Tongue (tissue), 2 donors: Measurements from ENCODE around the gene DNAJB9. TPM values are rescaled to one million over a fixed set of nuclear protein-coding genes. Genes with fewer than 3 reads are reported as not detected.
A peak's percentile ranks its signal among the peaks of the same experiment; 100 is the strongest.
"Not testable (repeated sequence)": the region's sequence is repeated elsewhere in the genome, so short reads cannot be mapped to it uniquely, and the experiment has no call there.

ENCODE experiments used
- DNase-seq: peaks from one replicate; pipeline ENCODE4 v3.0.0-alpha.2; 2015
- total RNA-seq: library from RNA; depleted of rRNA; stranded (reverse); fragments of >200 nt; gene quantifications from one replicate; pipeline ENCODE4 v1.2.3, GENCODE V29; 2014

DNAJB9 gene
- 30.5 TPM for total RNA-seq

GRCh38 chr7:108569381-108570145, at the start of gene DNAJB9, which contains the start of gene THAP5:
TSS of gene DNAJB9 (plus strand) at chr7:108569874. CDS start at chr7:108571727, 1,853 bp downstream.
TSS of gene THAP5 (minus strand) at chr7:108569706. CDS start at chr7:108569569, 137 bp downstream.
- peak; percentile 100 for DNase-seq

GRCh38 chr7:108522780-108523179, 46.9 kb upstream of the DNAJB9 start:
- DNase-seq, result no peak

GRCh38 chr7:108525327-108525984, 44.2 kb upstream of the DNAJB9 start:
- DNase-seq, result peak; percentile 93

GRCh38 chr7:108525985-108526767, 43.5 kb upstream of the DNAJB9 start, which contains the start of gene PNPLA8:
TSS of gene PNPLA8 (minus strand) at chr7:108526135. CDS start at chr7:108515491, 10,644 bp downstream.
- DNase-seq, result peak; percentile 100

GRCh38 chr7:108526768-108527017, 43.0 kb upstream of the DNAJB9 start:
- DNase-seq, result no peak

- peak; percentile 11 for DNase-seq
Observed at GRCh38 chr7:108528183-108528712, 41.4 kb upstream of the DNAJB9 start.

GRCh38 chr7:108529341-108529740, 40.3 kb upstream of the DNAJB9 start:
- no peak for DNase-seq

GRCh38 chr7:108533712-108534111, 36.0 kb upstream of the DNAJB9 start:
- no peak for DNase-seq

GRCh38 chr7:108535257-108535656, 34.4 kb upstream of the DNAJB9 start:
- no peak for DNase-seq

GRCh38 chr7:108535744-108536143, 33.9 kb upstream of the DNAJB9 start:
- no peak for DNase-seq

- no peak for DNase-seq
Observed at GRCh38 chr7:108537229-108537628, 32.4 kb upstream of the DNAJB9 start.

- not testable (repeated sequence) for DNase-seq
Observed at GRCh38 chr7:108538236-108538635, 31.4 kb upstream of the DNAJB9 start.

- not testable (repeated sequence) for DNase-seq
Observed at GRCh38 chr7:108538685-108539084, 31.0 kb upstream of the DNAJB9 start.

GRCh38 chr7:108541478-108541877, 28.2 kb upstream of the DNAJB9 start:
- no peak for DNase-seq

GRCh38 chr7:108548141-108548896, 21.4 kb upstream of the DNAJB9 start:
- DNase-seq, result not testable (repeated sequence)

GRCh38 chr7:108556665-108557064, 13.0 kb upstream of the DNAJB9 start:
- not testable (repeated sequence) for DNase-seq

GRCh38 chr7:108557191-108557590, 12.5 kb upstream of the DNAJB9 start:
- no peak for DNase-seq

- DNase-seq, result no peak
Observed at GRCh38 chr7:108557617-108558016, 12.1 kb upstream of the DNAJB9 start.

GRCh38 chr7:108559253-108559652, 10.4 kb upstream of the DNAJB9 start:
- DNase-seq, result no peak

GRCh38 chr7:108561047-108561619, 8.5 kb upstream of the DNAJB9 start:
- no peak for DNase-seq

GRCh38 chr7:108565987-108566386, 3.7 kb upstream of the DNAJB9 start:
- no peak for DNase-seq
